NB4 (cell line): ENCODE data around the gene COL5A2.

Experiments used
- MYC ChIP-seq: IDR thresholded peaks from 2 replicates; pipeline ENCODE4 v1.6.1; 2011; ENCODE audit warnings: low read depth, low read length
- TF ChIP-seq, protein P1 (sequence below): IDR thresholded peaks from one replicate; pipeline ENCODE4 v1.5.1; 2012; ENCODE audit warnings: low read depth, low read length

DNA sequence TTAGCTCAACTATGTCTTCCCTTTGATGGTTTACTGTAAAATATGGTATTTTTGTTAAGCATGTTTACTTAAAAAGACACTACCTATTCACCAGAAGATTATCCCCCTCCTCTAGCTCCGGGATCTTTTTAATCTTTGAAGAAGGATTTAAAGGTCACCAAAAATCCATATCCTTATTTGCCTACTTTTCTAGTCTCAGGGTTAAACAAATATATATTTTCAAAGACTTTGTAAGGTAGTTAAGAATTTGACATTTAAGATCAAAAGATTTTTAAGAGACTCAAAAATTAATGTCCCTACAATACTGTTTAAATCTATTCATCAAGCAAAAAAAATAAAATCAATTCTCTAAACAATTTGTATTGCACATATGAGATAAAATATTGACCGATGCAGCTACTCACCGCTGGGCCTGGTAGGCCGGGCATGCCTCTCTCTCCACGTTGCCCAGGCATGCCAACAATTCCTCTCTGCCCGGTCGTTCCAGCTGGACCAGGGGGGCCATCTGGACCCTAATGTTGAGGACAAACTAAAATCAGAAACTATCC, 129.3 kb downstream of the COL5A2 start:
- TF ChIP-seq, protein P1, sequence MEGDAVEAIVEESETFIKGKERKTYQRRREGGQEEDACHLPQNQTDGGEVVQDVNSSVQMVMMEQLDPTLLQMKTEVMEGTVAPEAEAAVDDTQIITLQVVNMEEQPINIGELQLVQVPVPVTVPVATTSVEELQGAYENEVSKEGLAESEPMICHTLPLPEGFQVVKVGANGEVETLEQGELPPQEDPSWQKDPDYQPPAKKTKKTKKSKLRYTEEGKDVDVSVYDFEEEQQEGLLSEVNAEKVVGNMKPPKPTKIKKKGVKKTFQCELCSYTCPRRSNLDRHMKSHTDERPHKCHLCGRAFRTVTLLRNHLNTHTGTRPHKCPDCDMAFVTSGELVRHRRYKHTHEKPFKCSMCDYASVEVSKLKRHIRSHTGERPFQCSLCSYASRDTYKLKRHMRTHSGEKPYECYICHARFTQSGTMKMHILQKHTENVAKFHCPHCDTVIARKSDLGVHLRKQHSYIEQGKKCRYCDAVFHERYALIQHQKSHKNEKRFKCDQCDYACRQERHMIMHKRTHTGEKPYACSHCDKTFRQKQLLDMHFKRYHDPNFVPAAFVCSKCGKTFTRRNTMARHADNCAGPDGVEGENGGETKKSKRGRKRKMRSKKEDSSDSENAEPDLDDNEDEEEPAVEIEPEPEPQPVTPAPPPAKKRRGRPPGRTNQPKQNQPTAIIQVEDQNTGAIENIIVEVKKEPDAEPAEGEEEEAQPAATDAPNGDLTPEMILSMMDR = no peak
- no peak for TF ChIP-seq MYC
